Stimulated activated CD8-positive, alpha-beta memory T cell treated with anti-CD3 and anti-CD28 coated beads, Interleukin-12 subunit alpha, Interleukin-12 subunit beta, amount 100 ng/mL, for 1 hour (primary cell): ENCODE results near the gene MGAT5B.

ENCODE experiments used
- DNase-seq: peaks from one replicate; pipeline ENCODE4 v3.0.0-alpha.2; 2020; ENCODE audit warnings: low read depth

The MGAT5B gene

DNA sequence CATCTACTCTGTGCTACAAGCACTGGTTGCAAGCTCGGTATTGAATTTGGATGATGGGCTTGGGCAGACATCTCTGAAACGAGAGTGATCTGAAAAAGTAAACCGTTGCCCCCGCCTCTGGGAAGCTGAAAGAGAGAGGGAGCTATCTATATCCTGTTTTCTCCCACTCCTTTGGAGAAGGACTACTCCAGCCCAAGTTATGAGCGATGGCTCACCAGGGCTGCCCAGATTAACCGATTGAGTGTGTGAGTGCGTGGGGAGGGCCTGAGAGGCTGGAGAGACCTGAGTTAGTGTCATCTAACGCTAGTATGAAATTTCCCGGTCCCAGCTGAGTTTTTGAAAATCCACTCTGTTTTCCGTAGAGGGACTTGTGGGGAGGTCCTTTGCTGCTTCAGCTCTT, 11.5 kb downstream of the MGAT5B start:
- no peak for DNase-seq

DNA sequence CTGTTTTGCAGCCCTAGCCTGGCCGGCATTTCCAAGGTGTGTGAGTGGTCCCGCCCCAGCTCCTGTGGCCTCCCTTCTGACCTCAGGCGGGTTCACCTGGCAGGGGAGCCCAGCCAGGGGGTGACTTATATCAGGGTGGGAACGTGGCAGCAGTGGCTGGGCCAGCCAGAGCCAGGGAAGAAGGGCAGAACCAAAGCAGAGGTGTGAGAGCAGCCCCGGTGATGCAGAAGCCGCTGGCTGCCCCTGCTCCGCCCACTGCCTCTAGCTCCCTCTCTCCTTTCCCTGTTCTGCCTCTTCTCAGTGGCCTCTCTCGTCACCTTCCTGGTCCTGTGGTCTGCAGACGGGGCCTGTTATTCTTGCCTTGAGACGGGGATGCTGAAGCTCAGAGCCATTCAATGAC, 12.1 kb downstream of the MGAT5B start:
- DNase-seq = no peak

GRCh38 chr17:76880971-76881370, 12.8 kb downstream of the MGAT5B start:
- no peak for DNase-seq

- no peak for DNase-seq
Measured at GRCh38 chr17:76881408-76881807, 13.2 kb downstream of the MGAT5B start.

GRCh38 chr17:76881966-76882365, 13.8 kb downstream of the MGAT5B start:
- no peak for DNase-seq

DNA sequence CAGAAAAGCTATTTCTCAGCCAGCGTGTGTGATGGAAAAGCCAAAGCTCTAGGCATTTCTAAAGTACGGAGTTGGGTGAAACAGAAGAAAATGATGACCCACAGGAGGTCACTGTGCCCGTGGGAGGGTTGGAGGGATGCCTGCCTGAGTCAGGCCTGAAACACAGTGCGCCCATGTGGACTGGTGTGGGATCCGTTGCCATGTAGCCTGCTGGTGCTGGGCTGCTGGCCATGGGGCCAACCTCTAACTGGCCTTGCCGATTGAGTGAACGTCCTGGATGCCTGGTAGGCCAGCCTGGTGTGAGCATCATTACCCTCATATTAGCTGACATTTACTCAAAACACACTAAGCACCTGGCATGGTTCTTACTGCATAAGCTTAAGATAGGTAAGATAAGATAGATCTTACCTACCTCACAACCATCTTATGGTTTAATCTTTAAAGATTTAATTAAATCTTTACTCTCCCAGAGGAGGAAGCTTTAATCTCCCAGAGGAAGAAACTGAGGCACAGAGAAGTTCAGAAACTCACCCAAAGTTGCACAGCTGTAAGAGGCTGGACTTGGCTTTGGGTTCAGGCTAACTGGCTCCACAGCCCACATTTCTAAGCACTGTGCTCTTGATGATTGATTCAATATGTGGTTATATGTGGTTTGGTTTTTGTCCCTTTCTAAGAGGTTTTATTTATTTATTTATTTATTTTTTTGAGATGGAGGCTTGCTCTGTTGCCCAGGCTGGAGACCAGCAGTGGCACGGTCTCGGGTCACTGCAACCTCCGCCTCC, 15.7 kb downstream of the MGAT5B start:
- DNase-seq = no peak

GRCh38 chr17:76884995-76885893, 17.0 kb downstream of the MGAT5B start:
- no peak for DNase-seq

- DNase-seq = no peak
Measured at GRCh38 chr17:76885894-76886290, 17.7 kb downstream of the MGAT5B start.

- DNase-seq = no peak
Measured at GRCh38 chr17:76886395-76886794, 18.2 kb downstream of the MGAT5B start.

DNA sequence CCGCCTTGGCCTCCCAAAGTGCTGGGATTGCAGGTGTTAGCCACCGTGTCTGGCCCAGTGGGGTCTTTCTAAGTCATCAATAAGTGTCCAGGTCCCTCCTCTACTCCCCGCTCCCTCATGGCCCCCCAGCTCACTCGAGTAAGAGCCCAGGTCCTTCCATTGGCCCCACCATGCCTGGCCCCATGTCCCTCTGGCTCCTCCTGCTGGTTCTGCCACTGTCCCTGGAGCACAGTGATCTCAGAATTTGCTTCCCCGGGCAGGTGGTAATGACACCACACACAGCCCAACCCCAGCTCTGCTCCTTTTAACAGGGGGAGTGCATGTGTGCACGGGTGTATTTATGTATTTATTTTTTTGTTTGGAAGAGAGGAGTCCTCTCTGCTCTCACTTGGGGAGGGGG, 19.6 kb downstream of the MGAT5B start:
- no peak for DNase-seq

DNA sequence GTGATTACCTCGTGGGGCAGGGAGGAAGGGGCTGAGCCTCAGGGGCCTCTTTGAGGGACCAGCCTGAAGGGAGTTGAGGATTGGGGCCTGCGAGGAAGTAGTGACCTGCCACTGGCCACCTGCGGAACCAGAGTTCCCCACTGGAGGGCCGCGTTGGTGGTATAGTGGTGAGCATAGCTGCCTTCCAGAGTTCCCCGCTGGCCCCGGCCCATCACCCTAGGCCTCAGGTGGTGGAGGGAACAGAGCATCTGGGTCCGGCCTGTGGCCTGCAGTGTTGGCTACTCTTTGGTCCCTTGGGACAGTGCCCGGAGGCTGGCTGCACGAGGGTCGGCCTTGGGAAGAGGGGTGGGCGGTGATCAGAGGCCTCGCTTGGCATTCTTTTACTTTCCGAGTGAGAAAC, 20.5 kb downstream of the MGAT5B start:
- DNase-seq = no peak

DNA sequence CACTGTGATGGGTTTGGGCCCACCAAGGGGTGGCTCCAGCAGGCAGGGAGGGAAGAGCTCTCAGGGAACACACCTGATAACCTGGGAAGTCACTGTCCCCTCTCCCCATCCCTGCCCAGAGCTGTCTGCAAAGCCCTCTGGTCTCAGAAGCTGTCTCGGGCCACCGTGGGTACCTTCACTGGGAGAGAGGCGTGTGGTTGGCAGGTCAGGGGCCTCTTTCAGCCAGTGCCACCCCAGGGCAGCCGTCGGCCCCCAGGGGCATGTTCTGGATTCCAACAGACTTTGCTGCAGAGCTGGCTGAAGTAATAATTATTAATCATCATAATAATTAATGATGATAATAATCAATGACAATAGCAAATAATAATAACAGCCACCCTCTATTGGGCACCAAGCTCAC, 21.1 kb downstream of the MGAT5B start:
- no peak for DNase-seq

DNA sequence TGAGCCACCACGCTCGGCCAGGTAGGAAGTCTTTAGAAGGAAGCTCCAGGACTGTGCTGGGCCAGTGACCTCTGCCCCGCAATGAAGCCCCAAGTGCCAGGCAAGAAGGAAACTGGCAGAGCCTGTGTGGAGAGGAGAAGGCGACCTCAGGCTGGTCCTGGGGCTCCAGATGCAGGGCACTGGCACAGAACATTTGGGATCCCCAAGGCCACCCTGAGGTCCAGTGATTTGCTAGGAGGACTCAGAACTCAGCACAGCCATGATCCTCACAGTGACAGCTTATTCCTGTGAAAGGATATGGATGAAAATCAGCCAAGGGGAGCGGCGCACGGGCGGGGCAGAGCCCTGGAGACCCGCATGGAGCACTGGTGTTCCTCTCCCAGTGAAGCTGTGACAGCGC, 24.1 kb downstream of the MGAT5B start:
- DNase-seq = no peak

DNA sequence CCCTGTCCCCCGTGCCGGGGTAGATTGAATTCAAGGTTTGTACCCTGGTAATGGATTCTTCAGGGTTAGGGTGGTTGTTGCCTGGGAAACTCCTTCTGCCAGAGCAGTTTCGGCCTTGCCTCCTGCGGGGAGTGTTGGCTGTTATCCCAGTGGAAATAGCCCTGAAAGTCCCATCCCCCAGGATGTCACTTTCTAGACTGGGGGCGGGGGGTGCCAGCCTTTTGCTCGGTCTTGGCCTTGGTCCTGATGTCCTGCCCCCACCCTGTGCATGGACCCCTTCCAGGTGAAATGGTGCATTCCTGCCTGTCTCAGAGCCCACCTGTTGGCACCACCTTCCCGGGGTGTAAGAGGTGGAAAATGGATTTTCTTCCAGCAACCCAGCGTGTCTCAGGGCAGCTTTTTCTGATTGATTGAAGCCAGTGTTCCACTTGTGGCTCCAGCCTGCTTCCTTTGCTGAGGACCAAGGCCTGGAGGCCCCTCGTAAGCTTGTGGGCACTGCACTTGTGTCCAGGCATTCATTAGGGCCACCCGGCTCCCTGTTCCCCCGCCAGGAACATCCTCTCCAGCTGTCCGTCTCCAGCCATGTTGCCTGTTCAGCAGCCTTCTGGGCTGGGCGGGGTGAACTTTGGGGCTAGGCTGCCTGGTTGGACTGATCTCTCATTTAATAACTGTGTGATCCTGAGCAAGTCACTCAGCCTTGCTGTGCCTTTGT, 25.6 kb downstream of the MGAT5B start:
- DNase-seq = no peak

DNA sequence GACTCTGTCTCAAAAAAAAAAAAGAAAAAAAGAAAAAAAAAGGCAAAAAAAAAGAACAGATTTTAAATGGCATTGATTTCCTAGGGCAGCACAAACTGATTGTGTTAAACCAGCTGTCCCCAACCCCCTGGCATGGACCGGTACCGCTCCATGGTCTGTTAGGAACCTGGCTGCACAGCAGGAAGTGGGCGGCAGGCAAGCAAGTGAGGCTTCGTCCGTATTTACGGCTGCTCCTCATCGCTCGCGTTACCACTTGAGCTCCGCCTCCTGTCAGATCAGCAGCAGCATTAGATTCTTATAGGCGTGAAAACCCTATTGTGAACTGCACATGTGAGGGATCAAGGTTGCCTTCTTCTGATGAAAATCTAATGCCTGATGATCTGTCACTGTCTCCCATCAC, 26.6 kb downstream of the MGAT5B start:
- no peak for DNase-seq

DNA sequence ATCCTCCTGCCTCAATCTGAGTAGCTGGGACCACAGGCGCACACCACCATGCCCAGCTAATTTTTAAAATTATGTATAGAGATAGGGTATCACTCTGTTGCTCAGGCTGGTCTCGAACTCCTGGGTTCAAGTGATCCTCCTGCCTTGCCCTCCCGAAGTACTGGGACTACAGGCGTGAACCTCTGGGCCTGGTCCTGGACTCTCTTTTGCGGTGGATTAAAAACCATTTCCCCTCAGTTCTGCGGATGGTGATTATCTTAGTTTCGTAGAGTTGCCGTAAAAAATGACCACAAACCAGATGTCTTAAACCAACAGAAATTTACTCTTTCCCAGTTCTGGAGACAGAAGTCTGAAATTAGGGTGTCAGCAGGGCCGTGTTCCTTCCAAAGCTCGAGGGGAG, 28.8 kb downstream of the MGAT5B start:
- DNase-seq = no peak

DNA sequence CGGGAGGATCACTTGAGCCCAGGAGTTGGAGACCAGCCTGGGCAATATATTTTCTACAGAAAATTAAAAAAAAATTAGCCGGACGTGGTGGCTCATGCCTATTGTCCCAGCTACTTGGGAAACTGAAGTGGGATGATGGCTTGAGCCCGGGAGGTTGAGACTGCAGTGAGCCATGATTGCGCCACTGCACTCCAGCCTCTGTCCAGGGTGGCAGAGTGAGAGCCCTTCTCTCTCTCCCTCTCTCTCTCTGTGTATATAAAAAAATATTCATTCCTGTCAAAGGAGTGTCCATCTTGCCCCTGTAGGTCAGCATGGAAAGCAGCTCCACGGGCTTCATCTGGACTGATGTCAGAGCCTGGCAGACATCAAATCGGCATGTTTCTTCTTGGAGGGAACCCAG, 31.2 kb downstream of the MGAT5B start:
- no peak for DNase-seq

DNA sequence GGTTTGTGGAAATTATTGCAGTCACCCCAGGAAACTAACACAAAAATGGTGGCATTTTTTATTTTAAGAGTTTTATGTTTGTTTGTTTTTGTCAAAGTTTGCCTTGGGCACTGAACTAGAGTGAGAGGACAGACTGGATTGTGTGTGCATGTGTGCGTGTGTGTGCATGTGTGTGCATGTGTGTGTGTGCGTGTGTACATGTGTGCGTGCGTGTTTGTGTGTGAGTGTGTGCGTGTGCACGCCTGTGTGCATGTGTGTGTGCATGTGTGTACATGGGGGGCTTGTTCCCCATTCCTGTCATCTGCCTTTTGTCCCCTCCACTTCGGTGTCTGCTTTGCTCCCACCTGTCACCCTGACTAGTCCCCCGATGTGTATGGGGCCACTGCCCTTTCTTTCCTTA, 32.5 kb downstream of the MGAT5B start:
- no peak for DNase-seq

DNA sequence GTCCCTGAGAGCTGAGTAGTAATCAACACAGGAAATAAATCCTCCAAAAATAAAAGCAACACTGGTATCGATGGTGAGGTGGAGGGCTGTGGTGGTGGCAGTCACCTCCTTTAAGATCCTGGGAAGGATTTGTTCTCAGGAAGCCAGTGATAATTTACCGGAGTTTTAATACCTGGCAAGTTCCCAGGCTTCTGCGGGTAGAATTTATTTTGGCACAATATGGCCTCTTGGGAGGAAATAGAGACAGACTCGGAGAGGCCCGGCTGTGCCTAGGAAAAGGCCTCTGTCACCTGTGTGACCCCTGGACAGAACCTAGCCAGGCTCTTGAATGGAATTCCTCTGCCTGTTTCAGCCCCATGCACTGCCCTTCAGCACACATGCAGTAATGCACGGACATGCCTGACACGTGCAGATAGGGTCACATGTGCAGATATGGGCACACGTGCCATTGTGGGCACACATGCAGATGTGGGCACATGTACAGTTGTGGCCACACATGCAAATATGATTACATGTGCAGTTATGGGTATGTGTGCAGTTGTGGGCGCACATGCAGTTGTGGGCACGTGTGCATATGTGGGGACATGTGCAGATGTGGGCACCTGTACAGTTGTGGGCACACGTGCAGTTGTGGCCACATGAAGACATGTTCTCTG, 33.5 kb downstream of the MGAT5B start:
- no peak for DNase-seq

DNA sequence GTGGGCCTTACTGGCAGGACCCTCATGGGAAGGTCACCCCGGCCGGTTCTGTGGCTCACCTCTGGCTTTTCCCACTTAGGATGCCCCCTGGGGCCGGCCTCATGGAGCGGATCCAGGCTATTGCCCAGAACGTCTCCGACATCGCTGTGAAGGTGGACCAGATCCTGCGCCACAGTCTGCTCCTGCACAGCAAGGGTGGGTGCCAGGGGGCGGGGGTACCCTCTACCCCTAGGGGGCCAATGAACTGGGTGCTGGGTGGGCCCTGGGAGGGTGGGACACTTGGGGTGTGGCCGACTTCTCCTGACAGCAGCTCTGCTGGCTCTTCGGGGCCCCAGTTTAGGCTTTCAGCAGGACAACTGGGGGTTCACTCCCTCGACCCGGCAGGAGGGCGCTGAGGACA, 34.3 kb downstream of the MGAT5B start:
- DNase-seq = no peak

DNA sequence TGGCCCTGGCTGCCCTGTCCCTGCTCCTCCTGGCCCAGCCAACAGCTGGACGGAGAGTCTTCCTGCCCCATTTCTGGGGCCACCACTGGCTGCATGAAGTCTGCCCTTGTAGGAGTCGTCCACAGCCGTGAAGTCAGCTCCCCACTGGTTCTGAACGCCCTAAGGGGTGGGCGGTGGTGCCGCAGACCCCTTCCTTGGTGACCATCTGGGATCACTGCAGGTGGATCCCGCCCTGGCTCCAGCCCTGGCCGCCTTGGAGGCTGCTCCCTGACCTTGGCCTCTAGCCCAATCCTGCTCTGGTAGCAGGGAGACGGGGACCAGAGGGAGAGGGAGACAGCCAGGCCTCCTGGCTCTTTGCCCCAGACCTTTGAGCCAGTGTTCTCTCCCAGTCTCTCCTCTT, 35.4 kb downstream of the MGAT5B start:
- DNase-seq = no peak

DNA sequence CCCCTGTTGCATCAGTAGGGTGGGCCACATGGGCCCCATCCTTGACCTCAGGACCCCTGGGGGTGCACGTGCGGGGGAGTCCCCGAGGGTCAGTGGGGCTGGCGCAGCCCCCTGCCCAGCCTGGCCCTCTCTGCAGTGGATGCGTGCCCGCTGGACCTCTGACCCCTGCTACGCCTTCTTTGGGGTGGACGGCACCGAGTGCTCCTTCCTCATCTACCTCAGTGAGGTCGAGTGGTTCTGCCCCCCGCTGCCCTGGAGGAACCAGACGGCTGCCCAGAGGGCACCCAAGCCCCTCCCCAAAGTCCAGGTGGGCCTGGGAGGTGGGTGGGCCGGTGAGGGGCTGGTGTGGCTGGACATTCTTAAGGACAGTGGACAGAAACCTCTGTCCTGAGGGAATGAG, 35.9 kb downstream of the MGAT5B start:
- no peak for DNase-seq
